Prostate gland (tissue), 2 donors: ENCODE data around the gene GABPB2. TPM values are rescaled to one million over a fixed set of nuclear protein-coding genes. Genes with fewer than 3 reads are reported as not detected.

Source experiments
- DNase-seq: peaks from one replicate; pipeline ENCODE4 v3.0.0-alpha.2; 2019; ENCODE audit warnings: low spot score
- H3K27ac ChIP-seq, 2 donors: fragments of 200-600 bp; sonication (generic); 2 replicates each; pipeline ENCODE4 v1.5.1; 2017 to 2019
- H3K27me3 ChIP-seq: fragments of 200-600 bp; sonication (generic); replicated peaks from 2 replicates; pipeline ENCODE4 v1.5.1; 2019; ENCODE audit not compliant: insufficient read depth
- H3K36me3 ChIP-seq, 2 donors: fragments of 200-600 bp; sonication (generic); 1 replicate in 1 of 2; 2 replicates in 1 of 2; pipeline versions ENCODE4 v1.5.1 to v1.8.1; 2017 to 2019
- H3K4me1 ChIP-seq: fragments of 200-600 bp; sonication (generic); replicated peaks from 2 replicates; pipeline ENCODE4 v1.5.1; 2019
- H3K4me3 ChIP-seq, 2 donors: fragments of 200-600 bp; sonication (generic); 2 replicates each; pipeline ENCODE4 v1.5.1; 2017 to 2019
- H3K9me3 ChIP-seq: fragments of 200-600 bp; sonication (generic); 2 replicates; pipeline ENCODE4 v1.5.1; 2017
- CTCF ChIP-seq, 4 experiments: fragments of 200-600 bp in 2 of 4; fragments of 450-650 bp in 2 of 4; sonication (generic) in 2 of 4; IDR thresholded peaks; 1 replicate in 3 of 4; 2 replicates in 1 of 4; pipeline ENCODE4 v1.5.1; 2016 to 2019; ENCODE audit warnings: antibody characterized with exemption in 4 of 4, mild to moderate bottlenecking in 2 of 4, moderate library complexity in 2 of 4
- POLR2A ChIP-seq: fragments of 450-650 bp; IDR thresholded peaks from one replicate; pipeline ENCODE4 v1.6.1; 2016; ENCODE audit warnings: antibody characterized with exemption, mild to moderate bottlenecking
- POLR2AphosphoS5 ChIP-seq: sonication (generic); formaldehyde crosslinking; IDR thresholded peaks from one replicate; pipeline ENCODE4 v1.6.1; 2017; ENCODE audit warnings: antibody characterized with exemption
- WGBS: methylation state at CpG from one replicate; pipeline ENCODE4 v1.1.5; 2018; 5-methylcytosine and 5-hydroxymethylcytosine counted together
- intact Hi-C: fragments of 100-400 bp; cut with DNase I; formaldehyde crosslinking; loops from one replicate; pipeline ENCODE4 v1.14.2; 2022
- total RNA-seq, 2 donors: library from RNA; depleted of rRNA; stranded (reverse); fragments of >200 nt; gene quantifications; one replicate each; pipeline ENCODE4 v1.1.0, GENCODE V29; 2016

The GABPB2 gene
- total RNA-seq, 2 donors from 2014 or later: 14.7 to 23.5 TPM

DNA sequence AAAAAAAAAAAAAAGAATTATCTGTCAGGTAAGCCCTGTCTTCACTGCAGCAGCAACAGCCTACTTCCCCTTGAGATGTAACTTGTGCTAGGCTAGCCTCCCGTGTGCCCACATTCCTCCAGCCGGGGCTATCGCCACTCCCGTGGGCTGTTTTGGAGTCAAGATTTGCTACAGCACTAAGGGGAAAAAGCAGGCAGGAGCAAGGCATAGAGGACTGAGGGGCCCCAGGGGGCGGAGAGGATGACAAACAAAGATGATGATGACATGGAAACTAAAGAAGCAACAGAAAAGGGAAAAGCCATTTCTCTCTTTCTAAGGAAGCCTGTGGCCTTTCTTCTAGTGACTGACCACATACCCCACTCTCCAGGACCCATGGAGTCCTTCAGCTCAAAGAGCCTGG is 87.8 kb downstream of the GABPB2 start:
- WGBS: 60% methylated on average over 5 of the region's 5 CpGs
- Histone ChIP-seq H3K4me3 (no peak overlapping the region), H3K27me3 (no peaks in the 10 kb centered on the region), H3K27ac (no peak overlapping the region), H3K9me3 (no peaks in the 10 kb centered on the region), H3K4me1 (no peaks in the 10 kb centered on the region), H3K36me3 (peaks cover 0 to 8% of the 10 kb centered on the region in 2 donors)
- no peak for DNase-seq
- TF ChIP-seq POLR2AphosphoS5 (no peak), CTCF (IDR thresholded peaks at IDR 0.05) (no peak)
- intact Hi-C loops: loop anchor here (5.0 kb wide), 2 partner anchors 56 to 136 kb away; no protein-coding TSS in a partner anchor

- Histone ChIP-seq H3K27me3 (no peaks in the 10 kb centered on the region), H3K4me1 (no peaks in the 10 kb centered on the region), H3K27ac (no peak overlapping the region), H3K9me3 (no peaks in the 10 kb centered on the region), H3K36me3 (peaks cover 0 to 8% of the 10 kb centered on the region in 2 donors), H3K4me3 (no peak overlapping the region)
- intact Hi-C loops: loop anchor here (5.0 kb wide), 2 partner anchors 56 to 136 kb away; no protein-coding TSS in a partner anchor
- no peak for DNase-seq
- TF ChIP-seq POLR2AphosphoS5 (no peak), POLR2A (no peak), CTCF (IDR thresholded peaks at IDR 0.05) (no peak)
- 84% methylated on average over 22 of the region's 22 CpGs for WGBS
Observed at GRCh38 chr1:151158751-151159251, 88.2 kb downstream of the GABPB2 start.

DNA sequence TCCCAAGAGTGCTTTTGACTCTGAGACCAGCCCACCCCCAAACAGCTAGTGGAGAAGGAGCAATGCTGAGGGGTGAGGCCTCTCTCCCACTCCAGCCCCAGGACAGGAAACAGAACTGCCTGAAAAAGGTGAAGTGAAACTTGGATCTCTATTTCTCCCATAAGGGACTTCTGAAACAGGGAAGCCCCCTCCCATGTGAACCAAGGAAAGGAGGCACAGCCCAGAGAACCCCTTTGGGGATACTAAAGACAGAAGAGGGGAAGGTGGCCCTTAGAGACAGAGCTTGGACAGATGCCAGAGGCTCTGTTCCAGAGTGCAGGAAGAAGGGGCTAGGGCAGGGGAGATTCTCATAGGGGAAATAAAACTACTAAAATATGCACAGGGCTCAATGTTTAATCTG is 88.8 kb downstream of the GABPB2 start:
- no peaks in the 10 kb centered on the region for H3K9me3 ChIP-seq
- TF ChIP-seq POLR2AphosphoS5 (no peak), POLR2A (no peak), CTCF (IDR thresholded peaks at IDR 0.05) (no peak)
- H3K27me3 ChIP-seq: no peaks in the 10 kb centered on the region
- intact Hi-C loops: loop anchor here (5.0 kb wide), 2 partner anchors 57 to 137 kb away; no protein-coding TSS in a partner anchor
- H3K27ac ChIP-seq: no peak overlapping the region
- peaks cover 1% of the 10 kb centered on the region for H3K4me1 ChIP-seq
- DNase-seq: no peak
- H3K4me3 ChIP-seq: no peak overlapping the region
- H3K36me3 ChIP-seq: peaks cover 0 to 8% of the 10 kb centered on the region in 2 donors

- Histone ChIP-seq H3K4me1 (peaks cover 6% of the 10 kb centered on the region), H3K36me3 (peaks cover 0 to 8% of the 10 kb centered on the region in 2 donors), H3K27ac (peak overlapping the region; percentile 86 to 90), H3K9me3 (no peaks in the 10 kb centered on the region), H3K27me3 (no peaks in the 10 kb centered on the region), H3K4me3 (peak overlapping the region; percentile 65 to 82)
- WGBS: 8% methylated on average over 11 of the region's 11 CpGs
- TF ChIP-seq POLR2AphosphoS5 (peak; percentile 17), POLR2A (no peak), CTCF (IDR thresholded peaks at IDR 0.05) (no peak)
- DNase-seq: no peak
- intact Hi-C loops: no loop called here
Observed at GRCh38 chr1:151164732-151165280, 94.2 kb downstream of the GABPB2 start.

GRCh38 chr1:151165281-151165737 is 94.7 kb downstream of the GABPB2 start:
- 8% methylated on average over 15 of the region's 15 CpGs for WGBS
- no peaks in the 10 kb centered on the region for H3K27me3 ChIP-seq
- H3K27ac ChIP-seq: peak overlapping the region; percentile 86 to 90
- no peaks in the 10 kb centered on the region for H3K9me3 ChIP-seq
- H3K4me3 ChIP-seq: peak overlapping the region; percentile 65 to 82
- H3K36me3 ChIP-seq: peaks cover 0 to 8% of the 10 kb centered on the region in 2 donors
- no peak for TF ChIP-seq CTCF (IDR thresholded peaks at IDR 0.05)
- TF ChIP-seq POLR2A: no peak
- TF ChIP-seq POLR2AphosphoS5: no peak
- peak; percentile 35 for DNase-seq
- peaks cover 6% of the 10 kb centered on the region for H3K4me1 ChIP-seq
- intact Hi-C loops: no loop called here
